Non-pigmented ciliary epithelial cell (primary cell): ENCODE results near the gene NLGN4X.

ENCODE experiments used
- DNase-seq: peaks from one replicate; pipeline ENCODE4 v3.0.0-alpha.2; 2010; ENCODE audit warnings: low read depth

Gene NLGN4X

DNA sequence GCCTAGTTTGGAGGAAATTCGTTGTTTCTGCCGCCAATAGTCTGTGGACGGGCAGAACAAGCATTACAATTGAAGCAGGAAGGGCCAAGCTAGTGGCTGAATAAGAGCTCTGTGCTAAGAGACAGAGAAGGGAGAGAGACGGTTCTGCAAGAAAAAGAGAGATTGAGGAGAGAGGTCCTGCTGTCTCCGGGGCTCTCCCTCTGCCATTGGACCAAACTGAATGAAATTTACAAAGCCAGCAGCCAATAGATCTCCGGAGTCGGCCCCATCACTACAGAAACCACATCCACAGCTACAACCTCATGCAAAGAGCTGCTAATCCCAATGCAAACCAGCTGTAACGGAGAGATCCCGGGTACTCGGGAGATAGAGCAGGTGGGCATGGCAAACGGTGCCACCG lies at the start of gene NLGN4X:
Gene NLGN4X (minus strand): TSS at position 148 of the 400 bp plus-strand sequence. CDS start 77,401 bp downstream, outside the sequence.
- no peak for DNase-seq

DNA sequence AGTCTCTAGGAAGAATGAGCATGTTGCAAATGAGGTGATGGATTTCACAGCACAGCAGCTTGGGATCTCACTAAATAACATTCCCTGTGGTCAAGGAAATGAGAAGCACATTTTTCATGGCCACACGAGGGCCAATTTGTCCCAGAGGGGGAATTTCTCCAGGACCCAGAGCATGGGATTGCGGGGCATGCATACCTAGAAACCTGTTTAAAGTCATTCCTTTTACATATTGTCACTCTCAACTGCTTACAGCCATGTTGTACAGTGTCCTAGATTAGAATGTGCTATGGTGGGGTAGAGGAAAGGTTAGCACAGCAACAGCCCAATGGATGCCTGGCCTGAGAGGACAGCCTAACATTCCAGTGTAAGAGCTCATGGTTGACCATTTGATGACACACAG lies 37.4 kb upstream of the NLGN4X start:
- DNase-seq, result no peak

GRCh38 chrX:6262959-6263358 lies 34.3 kb upstream of the NLGN4X start:
- no peak for DNase-seq

GRCh38 chrX:6257025-6257424 lies 28.4 kb upstream of the NLGN4X start:
- DNase-seq, result no peak

DNA sequence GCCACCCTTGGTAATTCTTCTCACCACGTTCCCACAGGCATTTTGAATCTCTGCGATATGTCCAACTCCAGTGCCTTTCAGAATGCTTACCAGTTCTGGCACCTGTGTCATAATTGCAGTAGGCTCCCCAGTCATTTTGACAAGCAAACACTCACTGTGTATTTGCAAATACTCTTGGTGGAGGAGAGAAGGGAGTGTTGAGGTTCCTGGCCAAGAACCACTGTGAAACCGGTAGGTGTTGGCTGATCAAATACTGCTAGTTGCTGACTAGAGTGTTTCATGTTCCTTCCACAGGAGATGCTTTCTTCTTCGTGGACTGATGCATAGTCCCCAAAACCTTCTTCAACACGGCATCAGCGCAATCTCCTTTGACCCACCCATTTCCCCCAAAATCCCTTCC lies 16.0 kb upstream of the NLGN4X start:
- DNase-seq, result no peak

- no peak for DNase-seq
Observed at GRCh38 chrX:6238576-6238975, 9.9 kb upstream of the NLGN4X start.

DNA sequence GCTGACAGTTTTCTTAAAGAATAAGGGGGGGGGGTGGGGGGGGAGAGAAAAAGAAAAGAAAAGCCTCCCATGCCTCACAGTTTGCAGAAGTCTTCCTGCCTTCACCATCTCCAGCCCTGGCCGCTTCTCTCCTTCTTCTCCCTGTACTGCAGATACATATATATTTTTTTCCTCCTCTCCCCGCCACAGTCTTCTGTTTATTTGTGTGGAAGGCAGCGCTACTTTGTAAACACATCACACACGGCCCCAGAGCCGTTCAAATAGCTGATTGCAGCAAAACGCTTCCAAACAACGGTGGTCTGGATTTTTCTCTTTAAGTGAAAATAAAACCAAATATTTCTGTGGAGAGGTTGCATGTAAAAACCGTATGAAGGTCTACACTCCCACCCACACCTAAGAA lies 732 bp downstream of the NLGN4X start:
- DNase-seq, result no peak

DNA sequence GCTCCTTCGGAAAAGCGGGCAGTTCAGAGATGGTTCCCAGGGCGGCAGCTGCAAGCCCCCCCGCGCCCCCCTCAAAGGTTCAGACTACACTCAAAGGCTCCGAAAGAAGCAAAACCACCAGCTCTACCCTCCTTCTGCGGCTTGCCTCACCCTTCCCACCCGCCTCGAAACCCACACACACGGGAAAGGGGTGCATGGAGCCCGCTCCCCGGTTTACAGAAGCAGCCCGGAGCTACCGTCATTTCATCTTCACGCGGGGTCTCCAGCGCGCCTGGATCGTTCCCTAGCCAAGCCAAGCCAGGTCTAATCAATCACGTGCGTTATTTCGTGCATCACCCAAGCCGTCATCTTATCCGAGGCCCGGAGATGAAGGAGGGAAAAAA lies 1.2 kb downstream of the NLGN4X start:
- DNase-seq, result no peak

DNA sequence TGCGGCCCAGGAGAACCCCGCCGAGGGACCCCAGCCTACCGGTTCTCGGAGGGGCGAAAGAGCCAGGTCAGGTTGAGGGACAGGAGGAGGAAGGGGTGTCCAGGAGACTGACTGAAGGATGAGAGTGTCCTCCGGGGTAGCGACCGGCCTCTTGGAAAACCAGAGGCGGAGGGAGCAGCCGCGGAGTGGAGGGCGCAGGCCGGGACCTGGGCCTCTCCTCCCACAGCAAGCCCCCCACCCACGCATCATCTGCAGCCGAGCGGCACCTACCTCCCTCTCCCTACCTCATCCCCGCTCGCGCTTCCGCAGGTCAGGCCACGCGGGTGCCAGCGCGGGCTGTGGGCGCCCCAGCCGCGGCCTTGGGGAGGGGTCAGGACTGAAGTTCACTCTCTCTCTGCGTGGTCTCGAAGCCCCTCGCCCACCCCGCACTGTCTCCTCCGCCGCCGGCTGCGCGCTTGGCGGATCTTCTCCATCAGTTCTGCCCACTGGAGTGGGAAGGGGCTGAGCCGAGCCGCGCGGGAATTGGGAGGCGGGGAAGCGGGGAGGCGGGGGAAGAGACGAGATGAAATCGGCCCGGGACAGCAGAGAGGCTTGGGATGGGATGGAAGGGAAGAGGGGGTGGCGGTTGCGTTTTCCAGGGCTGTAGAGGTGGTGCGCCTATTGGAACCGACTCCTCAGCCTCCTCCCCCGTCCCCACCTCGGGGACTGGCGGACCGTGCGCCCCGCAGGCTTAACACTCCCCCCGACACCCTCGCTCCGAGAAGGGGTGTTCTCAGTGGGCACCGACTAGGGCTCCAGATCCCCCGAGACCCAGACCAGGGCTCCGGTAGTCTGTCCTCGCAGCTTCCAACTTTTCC lies 1.8 kb downstream of the NLGN4X start:
- no peak for DNase-seq

DNA sequence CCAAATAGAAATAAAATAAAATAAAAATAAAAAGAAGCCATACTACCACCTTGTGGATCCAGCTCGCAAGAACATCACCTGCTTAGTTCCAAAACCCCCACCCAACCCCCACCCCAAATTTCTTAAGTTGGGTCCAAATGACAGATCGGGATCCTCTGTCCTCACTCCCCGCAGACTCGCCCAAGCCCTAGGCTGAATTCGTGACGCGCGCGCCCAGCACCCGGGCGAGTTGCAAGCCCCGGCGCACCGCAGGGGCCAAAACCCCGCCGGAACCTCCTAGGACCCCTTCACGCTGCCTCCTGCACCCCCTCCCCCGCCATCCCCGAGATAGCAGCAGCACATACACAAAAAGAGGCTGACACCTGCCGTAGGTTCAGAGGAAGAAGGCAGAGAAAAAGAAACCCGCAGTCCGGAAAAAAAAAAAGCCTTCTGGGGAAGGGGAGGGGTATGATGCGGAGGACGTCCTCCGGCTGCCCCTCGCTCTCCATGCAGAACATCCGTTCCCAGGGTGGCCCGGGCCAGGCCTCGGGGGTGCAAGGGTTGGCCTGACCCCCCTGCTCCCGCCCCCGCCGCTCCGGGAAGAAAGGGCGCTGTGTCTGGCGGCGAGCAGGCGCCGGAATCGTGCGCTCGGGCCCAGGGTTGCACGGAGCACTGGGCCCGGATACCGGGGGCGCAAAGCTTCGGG lies 2.6 kb downstream of the NLGN4X start:
- DNase-seq, result no peak

- no peak for DNase-seq
Observed at GRCh38 chrX:6225288-6225910, 3.3 kb downstream of the NLGN4X start.

DNA sequence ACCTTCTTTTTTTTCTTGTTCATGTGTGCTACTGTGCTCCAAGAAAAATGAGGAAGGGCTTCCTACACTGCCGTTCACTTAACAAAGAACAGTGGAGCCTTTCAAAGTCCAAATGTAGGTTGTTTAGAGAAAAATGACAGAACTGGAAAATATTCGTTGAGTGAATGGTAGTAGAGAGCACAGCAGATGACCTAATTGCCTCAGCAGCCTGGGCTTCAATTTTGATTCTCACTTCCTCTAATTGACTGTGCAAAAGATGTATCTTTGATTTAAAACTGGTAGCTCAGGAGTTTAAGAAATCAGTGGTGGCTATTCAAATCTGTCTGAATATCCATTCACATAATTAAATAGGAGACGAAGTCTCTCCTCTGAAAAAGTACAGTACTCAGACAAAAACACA lies 5.2 kb downstream of the NLGN4X start:
- DNase-seq, result no peak

GRCh38 chrX:6210230-6210629 lies 18.4 kb downstream of the NLGN4X start:
- DNase-seq, result no peak

DNA sequence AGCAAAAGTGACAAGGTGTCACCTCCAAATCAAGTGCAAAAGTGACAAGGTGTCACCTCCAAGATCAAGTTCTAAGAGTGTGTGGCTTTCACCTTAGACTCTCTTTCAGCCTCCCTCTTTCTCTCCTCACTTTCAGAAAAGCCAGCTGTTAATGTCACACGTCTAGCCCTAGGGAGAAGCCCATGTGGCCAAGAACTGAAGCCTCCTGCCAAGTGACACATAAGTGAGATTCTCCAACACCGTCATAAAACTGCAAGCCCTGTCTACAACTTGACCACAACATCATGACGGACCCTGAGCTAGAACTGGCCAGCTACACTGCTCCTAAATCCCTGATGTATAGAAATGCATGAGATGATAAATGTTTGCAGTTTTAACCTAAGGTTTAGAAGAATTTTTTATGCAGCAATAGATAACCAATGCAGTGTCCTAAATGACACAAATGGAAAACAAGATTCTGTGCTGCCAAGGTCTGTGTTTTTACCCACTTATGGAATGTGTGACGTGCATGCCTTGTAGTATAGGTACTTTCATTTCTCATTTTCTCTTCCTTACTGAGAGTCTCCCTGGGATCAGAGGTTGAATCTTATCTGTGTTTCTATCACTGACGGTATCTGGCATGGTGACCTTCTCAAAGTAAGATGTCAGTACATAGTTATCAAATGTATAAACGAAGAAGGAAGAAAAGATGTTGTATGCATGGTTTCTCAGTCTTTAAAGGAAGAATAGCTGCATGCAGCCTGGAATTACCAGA lies 25.0 kb downstream of the NLGN4X start:
- no peak for DNase-seq

- DNase-seq, result no peak
Observed at GRCh38 chrX:6199486-6199885, 29.2 kb downstream of the NLGN4X start.

- DNase-seq, result no peak
Observed at GRCh38 chrX:6187256-6187655, 41.4 kb downstream of the NLGN4X start.

DNA sequence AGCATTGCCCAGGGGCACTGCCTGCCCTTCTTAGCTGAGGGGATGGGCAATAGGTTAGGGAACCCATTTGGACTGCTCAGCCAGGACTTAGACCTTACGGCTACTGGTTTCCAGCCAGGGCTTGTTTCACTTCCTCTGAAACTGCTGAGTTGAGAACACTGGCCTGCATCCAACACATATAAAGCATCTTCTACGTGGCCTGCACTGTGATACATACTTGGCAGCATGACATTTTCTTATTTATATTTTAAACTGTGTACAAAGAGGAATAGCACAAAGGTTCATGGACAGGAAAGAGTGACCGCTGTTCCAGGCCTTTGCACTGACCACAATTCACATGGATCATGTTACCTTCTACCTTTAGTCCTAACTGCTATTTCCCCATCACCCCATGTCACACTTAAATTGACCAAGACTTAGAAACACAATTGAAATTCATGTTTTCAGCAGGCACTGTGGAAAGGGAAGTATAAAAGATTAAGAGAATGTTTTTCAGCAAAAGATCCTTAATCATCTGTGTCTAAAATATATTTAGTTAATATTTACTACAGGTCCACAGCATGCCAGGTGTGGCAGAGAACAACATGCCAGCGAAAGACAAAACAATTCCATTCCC lies 43.7 kb downstream of the NLGN4X start:
- DNase-seq, result peak; percentile 9

DNA sequence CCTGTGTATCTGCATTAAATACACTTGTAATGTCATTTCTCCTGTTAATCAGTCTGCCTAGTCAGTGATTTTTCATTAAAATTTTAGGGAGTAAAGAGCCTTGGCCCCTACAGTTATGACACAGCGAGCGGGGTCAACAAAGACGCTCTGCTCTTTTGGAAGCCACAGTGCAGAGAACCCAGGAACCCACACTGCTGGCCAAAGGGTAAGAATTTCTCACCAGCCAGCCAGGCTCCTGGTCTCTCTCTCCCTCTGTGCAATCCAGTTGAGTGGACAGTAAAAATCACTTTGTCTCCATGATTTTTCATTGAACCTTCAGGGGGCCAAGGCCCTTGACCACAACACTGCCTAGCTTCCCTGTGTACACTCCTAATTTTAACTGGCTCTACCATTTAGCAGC lies 52.8 kb downstream of the NLGN4X start:
- no peak for DNase-seq

DNA sequence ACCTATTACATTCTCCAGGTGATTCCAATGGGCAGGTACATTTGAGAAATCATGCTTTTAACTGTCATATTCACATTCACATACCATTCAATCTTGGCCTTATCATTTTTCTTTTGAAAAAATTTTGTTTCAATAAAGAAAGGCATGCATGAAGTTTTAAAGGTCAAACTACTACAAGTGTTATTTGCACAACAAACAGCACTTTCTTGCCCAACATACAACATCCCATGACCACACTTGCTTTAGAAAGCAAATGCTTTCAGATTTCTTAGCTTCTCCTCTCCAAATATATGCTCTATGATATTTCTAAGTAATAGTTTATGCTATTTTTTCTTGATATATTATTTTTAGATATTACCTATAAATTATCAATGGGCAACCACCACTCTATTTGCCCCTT lies 58.2 kb downstream of the NLGN4X start:
- no peak for DNase-seq

- no peak for DNase-seq
Observed at GRCh38 chrX:6169407-6169806, 59.3 kb downstream of the NLGN4X start.

GRCh38 chrX:6163721-6164120 lies 64.9 kb downstream of the NLGN4X start:
- DNase-seq, result no peak

DNA sequence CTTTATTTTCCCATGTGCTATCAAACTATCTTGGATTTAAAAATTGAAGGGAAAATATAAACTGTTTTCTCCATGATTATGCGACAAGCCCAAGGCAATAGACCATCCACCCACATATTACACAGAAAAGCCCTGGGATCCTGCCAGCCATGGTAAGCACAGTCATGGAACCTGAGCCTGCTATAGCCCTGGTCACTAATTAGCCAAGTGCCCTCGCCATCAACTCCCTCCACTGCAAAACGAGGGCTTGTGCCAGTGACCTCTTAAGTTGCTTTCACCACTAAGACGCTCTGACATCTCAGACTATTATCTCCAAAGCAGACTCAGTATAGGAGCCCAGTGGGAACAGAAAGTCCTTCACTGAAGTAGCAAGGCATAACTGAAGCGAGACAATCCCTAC lies 69.2 kb downstream of the NLGN4X start:
- DNase-seq, result no peak
